SK-N-SH (cell line): ENCODE results near the gene SLC35A3. TPM values are rescaled to one million over a fixed set of nuclear protein-coding genes. Genes with fewer than 3 reads are reported as not detected.

Experiments
- CTCF ChIA-PET: fragments of 300-600, 350-600 bp; formaldehyde crosslinking; extraction: SDS; loops from one replicate; lab custom pipeline; 2021; lab: Yijun Ruan, JAX
- POLR2A ChIA-PET: fragments of 350-600 bp; sonication (Branson Sonifier 250); formaldehyde crosslinking; extraction: SDS; loops from one replicate; lab custom pipeline; 2020; ENCODE audit warnings: antibody characterized with exemption, inconsistent platforms; lab: Yijun Ruan, JAX
- DNase-seq: peaks from one replicate; pipeline ENCODE4 v3.0.0; 2012
- H2AFZ ChIP-seq: fragments of 200-600 bp; sonication (generic); 2 replicates; pipeline ENCODE4 v1.8.1; 2016; ENCODE audit warnings: antibody characterized with exemption, mild to moderate bottlenecking, low read depth
- H3F3A ChIP-seq: fragments of 200-600 bp; sonication (generic); replicated peaks from 2 replicates; pipeline ENCODE3; 2016; ENCODE audit warnings: antibody characterized with exemption, mild to moderate bottlenecking; ENCODE audit not compliant: insufficient read depth
- H3K27ac ChIP-seq, 2 experiments: fragments of 200-500 bp in 1 of 2; fragments of 200-600 bp in 1 of 2; sonication (Bioruptor generic) in 1 of 2; sonication (generic), shearing (Covaris generic) in 1 of 2; 2 replicates each; pipeline versions ENCODE4 v1.5.1 to v1.6.1; 2014 to 2016; ENCODE audit warnings: low read depth in 2 of 2, inconsistent platforms in 1 of 2, low read length in 1 of 2, mild to moderate bottlenecking in 1 of 2, mixed read lengths in 1 of 2
- H3K27me3 ChIP-seq: fragments of 200-600 bp; sonication (generic), shearing (Covaris generic); 2 replicates; pipeline ENCODE4 v1.6.1; 2016; ENCODE audit warnings: mixed run types; ENCODE audit not compliant: insufficient read depth
- H3K36me3 ChIP-seq, 2 experiments: fragments of 200-500 bp in 1 of 2; fragments of 200-600 bp in 1 of 2; sonication (Bioruptor generic) in 1 of 2; sonication (generic) in 1 of 2; replicated peaks in 1 of 2; 2 replicates each; pipeline versions ENCODE3 to v1.5.1; 2014 to 2016; ENCODE audit warnings: low read length in 1 of 2, mild to moderate bottlenecking in 1 of 2; ENCODE audit not compliant: insufficient read depth in 2 of 2, control insufficient read depth in 1 of 2
- H3K4me1 ChIP-seq, 2 experiments: fragments of 200-500 bp in 1 of 2; fragments of 200-600 bp in 1 of 2; sonication (Bioruptor generic) in 1 of 2; sonication (generic), shearing (Covaris generic) in 1 of 2; 2 replicates each; pipeline versions ENCODE4 v1.5.1 to v1.6.1; 2014 to 2016; ENCODE audit warnings: low read depth in 1 of 2, low read length in 1 of 2, mixed run types in 1 of 2; ENCODE audit not compliant: insufficient read depth in 2 of 2, control insufficient read depth in 1 of 2
- H3K4me2 ChIP-seq: fragments of 200-600 bp; sonication (generic), shearing (Covaris generic); 2 replicates; pipeline ENCODE4 v1.6.1; 2017; ENCODE audit warnings: mixed run types
- H3K4me3 ChIP-seq, 2 experiments: fragments of 200-500 bp in 1 of 2; fragments of 200-600 bp in 1 of 2; sonication (Bioruptor generic) in 1 of 2; sonication (generic), shearing (Covaris generic) in 1 of 2; 2 replicates each; pipeline versions ENCODE4 v1.5.1 to v1.8.1; 2014 to 2016; ENCODE audit warnings: low read depth in 2 of 2, inconsistent platforms in 1 of 2, low read length in 1 of 2, mild to moderate bottlenecking in 1 of 2, mixed read lengths in 1 of 2, moderate library complexity in 1 of 2
- H3K79me2 ChIP-seq: fragments of 200-600 bp; sonication (generic); 2 replicates; pipeline ENCODE4 v1.8.1; 2017; ENCODE audit warnings: mild to moderate bottlenecking; ENCODE audit not compliant: insufficient read depth
- H3K9ac ChIP-seq: fragments of 200-600 bp; sonication (generic); 2 replicates; pipeline ENCODE4 v1.6.1; 2017; ENCODE audit warnings: mixed run types
- H3K9me2 ChIP-seq: fragments of 200-600 bp; sonication (generic); 2 replicates; pipeline ENCODE4 v1.6.1; 2017; ENCODE audit warnings: mixed run types
- H3K9me3 ChIP-seq: fragments of 200-600 bp; sonication (generic); 2 replicates; pipeline ENCODE4 v1.6.1; 2017; ENCODE audit warnings: mixed run types, mild to moderate bottlenecking, moderate library complexity
- H4K20me1 ChIP-seq: fragments of 200-600 bp; sonication (generic); 2 replicates; pipeline ENCODE4 v1.6.1; 2017; ENCODE audit warnings: mild to moderate bottlenecking, mixed run types; ENCODE audit not compliant: insufficient read depth
- CTCF ChIP-seq: fragments of 200-600 bp; sonication (generic); IDR thresholded peaks from 2 replicates; pipeline ENCODE4 v1.6.1; 2017; ENCODE audit warnings: antibody characterized with exemption, mild to moderate bottlenecking, moderate library complexity
- EP300 ChIP-seq, 2 experiments: IDR thresholded peaks; 2 replicates each; pipeline versions ENCODE4 v1.4.0 to v1.6.1; 2012; ENCODE audit warnings: borderline replicate concordance in 1 of 2, low read depth in 1 of 2, low read length in 1 of 2
- EZH2phosphoT487 ChIP-seq: fragments of 200-600 bp; sonication (generic); IDR thresholded peaks from 2 replicates; pipeline ENCODE4 v1.6.1; 2017; ENCODE audit warnings: low read depth, mixed run types, mild to moderate bottlenecking, antibody characterized with exemption, moderate library complexity, borderline replicate concordance
- FOXJ3 ChIP-seq: sonication (generic); formaldehyde crosslinking; IDR thresholded peaks from 2 replicates; pipeline ENCODE4 v1.5.1; 2020; ENCODE audit warnings: mild to moderate bottlenecking, missing genetic modification reagents
- GABPA ChIP-seq: IDR thresholded peaks from 2 replicates; pipeline ENCODE4 v1.4.0; 2012; ENCODE audit warnings: low read depth, mild to moderate bottlenecking
- GATA2 ChIP-seq: sonication (generic); formaldehyde crosslinking; IDR thresholded peaks from 2 replicates; pipeline ENCODE4 v1.5.0; 2020; ENCODE audit warnings: mild to moderate bottlenecking, missing genetic modification reagents
- MAX ChIP-seq: IDR thresholded peaks from 2 replicates; pipeline ENCODE4 v1.4.0; 2012; ENCODE audit warnings: low read depth
- MXI1 ChIP-seq: IDR thresholded peaks from 2 replicates; pipeline ENCODE4 v1.6.1; 2012; ENCODE audit warnings: mild to moderate bottlenecking, low read depth, low read length, improper control_type of control experiment
- NRF1 ChIP-seq: IDR thresholded peaks from 2 replicates; pipeline ENCODE4 v1.6.1; 2012; ENCODE audit warnings: low read depth, mild to moderate bottlenecking, low read length
- RAD21 ChIP-seq: IDR thresholded peaks from 2 replicates; pipeline ENCODE4 v1.6.1; 2012; ENCODE audit warnings: mild to moderate bottlenecking, low read length
- RCOR1 ChIP-seq: fragments of 150-350 bp; IDR thresholded peaks from 2 replicates; pipeline ENCODE4 v1.6.1; 2017; ENCODE audit warnings: antibody characterized with exemption, low read length
- RFX5 ChIP-seq: IDR thresholded peaks from 2 replicates; pipeline ENCODE4 v1.6.1; 2012; ENCODE audit warnings: mild to moderate bottlenecking, improper control_type of control experiment, low read length
- RXRA ChIP-seq: IDR thresholded peaks from 2 replicates; pipeline ENCODE4 v1.4.0; 2012; ENCODE audit warnings: low read depth, mild to moderate bottlenecking, borderline replicate concordance
- SIN3A ChIP-seq: IDR thresholded peaks from 2 replicates; pipeline ENCODE4 v1.6.1; 2012; ENCODE audit warnings: low read depth, mild to moderate bottlenecking, low read length, moderate library complexity, borderline replicate concordance
- TAF1 ChIP-seq: IDR thresholded peaks from 2 replicates; pipeline ENCODE4 v1.6.1; 2012; ENCODE audit warnings: low read depth, mild to moderate bottlenecking, low read length, moderate library complexity, borderline replicate concordance
- TEAD4 ChIP-seq: IDR thresholded peaks from 2 replicates; pipeline ENCODE4 v1.4.0; 2012; ENCODE audit warnings: mild to moderate bottlenecking, borderline replicate concordance; ENCODE audit not compliant: insufficient read depth
- YY1 ChIP-seq: IDR thresholded peaks from 2 replicates; pipeline ENCODE4 v1.4.0; 2012; ENCODE audit warnings: low read depth, mild to moderate bottlenecking
- WGBS: methylation state at CpG from one replicate; pipeline ENCODE4 v1.1.6; 2017; ENCODE audit warnings: low lambda C conversion rate; 5-methylcytosine and 5-hydroxymethylcytosine counted together
- polyA plus RNA-seq, 3 experiments: library from polyadenylated mRNA; depleted of rRNA; stranded (reverse); fragments of >200 nt; gene quantifications; 2 replicates each; pipeline ENCODE4 v1.2.3, GENCODE V29; 2012
- TF ChIP-seq, protein P1 (sequence below): fragments of 150-350 bp; IDR thresholded peaks from 2 replicates; pipeline ENCODE4 v1.6.1; 2017; ENCODE audit warnings: antibody characterized with exemption, low read length, low read depth, borderline replicate concordance
- TF ChIP-seq, protein P2 (sequence below): IDR thresholded peaks from 2 replicates; pipeline ENCODE4 v1.4.0; 2012; ENCODE audit warnings: low read depth, borderline replicate concordance

SLC35A3 gene
- polyA plus RNA-seq, 1 of the 3 experiments (the other 2 are of a cell fraction) = 5.7 TPM

GRCh38 chr1:99968214-99968613 is 1.6 kb upstream of the SLC35A3 start (continued):
- TF ChIP-seq MXI1 = no peak
- TF ChIP-seq EZH2phosphoT487 = no peak
- TF ChIP-seq, all 33 proteins: peak for 0

DNA sequence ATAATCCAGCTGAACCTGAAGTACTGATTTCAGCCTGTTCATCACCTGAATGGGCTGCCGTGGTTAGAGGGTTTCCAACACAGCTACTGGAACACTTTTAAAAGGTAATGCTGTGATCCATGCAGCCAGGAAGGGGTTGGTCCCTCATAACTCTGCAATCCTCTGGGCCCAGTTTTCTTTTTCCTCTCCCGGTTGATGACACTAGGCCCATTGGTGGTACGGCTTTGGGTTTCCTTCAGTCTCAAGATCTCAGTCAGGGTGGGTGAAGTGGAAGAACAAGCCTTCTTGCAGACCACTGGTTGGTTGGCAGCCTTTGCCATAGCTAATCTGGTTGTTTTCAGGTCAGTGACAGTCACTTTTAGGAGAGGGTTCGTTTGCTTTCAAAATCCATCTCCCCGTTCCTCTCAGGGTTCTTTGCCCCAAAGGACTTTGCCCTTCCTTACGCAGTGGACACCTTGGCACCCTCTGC is 502 bp upstream of the SLC35A3 start:
- 35% methylated on average over 5 of the region's 6 CpGs for WGBS
- Histone ChIP-seq H4K20me1 (no peaks in the 10 kb centered on the region), H3K4me3 (peak overlapping the region; percentile 74 to 94), H3K36me3 (no peaks in the 10 kb centered on the region), H3K4me2 (peak overlapping the region; percentile 88), H3K9me2 (no peaks in the 10 kb centered on the region), H3K4me1 (peaks cover 5 to 9% of the 10 kb centered on the region in 2 experiments; a peak in 3 of 4 replicates), H3K79me2 (peaks cover 44% of the 10 kb centered on the region), H3K9me3 (no peaks in the 10 kb centered on the region), H3F3A (peaks cover 16% of the 10 kb centered on the region), H3K27me3 (no peaks in the 10 kb centered on the region), H3K27ac (peak overlapping the region; percentile 51 to 64; a peak in 3 of 4 replicates), H2AFZ (peak overlapping the region; percentile 82), H3K9ac (peak overlapping the region; percentile 77)
- CTCF ChIA-PET = no interaction called here
- DNase-seq = no peak
- POLR2A ChIA-PET = interaction anchor here (0.6 to 1.4 kb wide), 4 partner anchors 69 to 164 kb away, joined by 4 to 7 read pairs (median 5); partner anchors contain the start of genes AGL, SASS6 and TRMT13
- TF ChIP-seq TEAD4 = no peak
- no peak for TF ChIP-seq EP300 (IDR thresholded peaks at IDR 0.05; ENCODE audit: borderline replicate concordance in 1 of 2, low read depth in 1 of 2, low read length in 1 of 2)
- TF ChIP-seq MXI1 = no peak
- TF ChIP-seq NRF1 = no peak
- TF ChIP-seq, protein P1, sequence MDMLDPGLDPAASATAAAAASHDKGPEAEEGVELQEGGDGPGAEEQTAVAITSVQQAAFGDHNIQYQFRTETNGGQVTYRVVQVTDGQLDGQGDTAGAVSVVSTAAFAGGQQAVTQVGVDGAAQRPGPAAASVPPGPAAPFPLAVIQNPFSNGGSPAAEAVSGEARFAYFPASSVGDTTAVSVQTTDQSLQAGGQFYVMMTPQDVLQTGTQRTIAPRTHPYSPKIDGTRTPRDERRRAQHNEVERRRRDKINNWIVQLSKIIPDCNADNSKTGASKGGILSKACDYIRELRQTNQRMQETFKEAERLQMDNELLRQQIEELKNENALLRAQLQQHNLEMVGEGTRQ = no peak

DNA sequence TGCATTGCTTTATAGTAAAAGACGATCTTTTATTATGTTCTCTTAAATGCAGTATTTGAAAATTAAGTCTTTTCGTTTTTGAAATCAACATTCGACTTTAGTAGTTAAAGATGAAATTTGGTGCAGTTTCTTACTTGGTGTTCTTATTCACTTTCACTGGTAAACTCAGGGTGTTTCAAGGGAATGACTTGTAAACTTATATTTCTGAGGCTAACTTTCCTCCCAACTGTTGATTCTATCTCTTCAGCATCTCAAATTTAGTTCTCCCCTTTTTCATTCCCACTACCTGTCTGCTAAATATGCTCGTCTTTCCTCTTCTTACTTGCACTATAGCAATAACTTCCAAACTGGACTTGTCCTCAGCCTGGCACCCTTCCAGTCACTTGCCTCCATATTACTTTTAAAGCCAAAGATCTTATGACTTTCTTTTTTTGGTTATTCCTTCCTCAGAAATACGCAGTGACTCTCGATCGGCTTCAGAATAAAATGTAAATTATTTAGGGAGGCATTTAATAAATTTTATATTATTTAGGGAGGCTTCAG is 988 bp downstream of the SLC35A3 start:
- TF ChIP-seq RFX5 (no peak), RXRA (no peak), MXI1 (no peak), SIN3A (no peak), TAF1 (no peak), RCOR1 (no peak), GABPA (no peak), EZH2phosphoT487 (no peak), YY1 (no peak), FOXJ3 (CRISPR knock-in tag) (no peak), GATA2 (CRISPR knock-in tag) (no peak), MAX (no peak), RAD21 (no peak), CTCF (no peak)
- TF ChIP-seq, protein P2, sequence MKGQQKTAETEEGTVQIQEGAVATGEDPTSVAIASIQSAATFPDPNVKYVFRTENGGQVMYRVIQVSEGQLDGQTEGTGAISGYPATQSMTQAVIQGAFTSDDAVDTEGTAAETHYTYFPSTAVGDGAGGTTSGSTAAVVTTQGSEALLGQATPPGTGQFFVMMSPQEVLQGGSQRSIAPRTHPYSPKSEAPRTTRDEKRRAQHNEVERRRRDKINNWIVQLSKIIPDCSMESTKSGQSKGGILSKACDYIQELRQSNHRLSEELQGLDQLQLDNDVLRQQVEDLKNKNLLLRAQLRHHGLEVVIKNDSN = no peak
- TF ChIP-seq, protein P1 = no peak
- TF ChIP-seq, all 33 proteins: peak for 0
- WGBS = 56% methylated on average over 7 of the region's 7 CpGs
- ChIA-PET POLR2A (interaction anchor here (0.9 kb wide), 1 partner anchor 7 kb away, joined by 4 read pairs; no protein-coding TSS in a partner anchor), CTCF (no interaction called here)
- no peaks in the 10 kb centered on the region for H3K9me3 ChIP-seq
- H3F3A ChIP-seq = peaks cover 16% of the 10 kb centered on the region
- no peaks in the 10 kb centered on the region for H4K20me1 ChIP-seq
- H2AFZ ChIP-seq = peak overlapping the region; percentile 82
- H3K4me2 ChIP-seq = peak overlapping the region; percentile 88
- no peaks in the 10 kb centered on the region for H3K27me3 ChIP-seq
- H3K9me2 ChIP-seq = no peaks in the 10 kb centered on the region
- DNase-seq = no peak
- peaks cover 57% of the 10 kb centered on the region for H3K79me2 ChIP-seq
- peak overlapping the region in 1 of 2 experiments; percentile 51; a peak in 1 of 4 replicates for H3K27ac ChIP-seq
- H3K4me3 ChIP-seq = peak overlapping the region; percentile 74 to 94
- H3K36me3 ChIP-seq = peaks cover 4 to 10% of the 10 kb centered on the region in 2 experiments
- peaks cover 5 to 6% of the 10 kb centered on the region in 2 experiments; a peak in 3 of 4 replicates for H3K4me1 ChIP-seq
- peak overlapping the region; percentile 77 for H3K9ac ChIP-seq
